ENCODE data around the gene FBXL7.

- TF ChIP-seq CTCF (IDR thresholded peaks at IDR 0.05; ENCODE audit: low read depth, low read length, missing input control) (no peak), ZBTB33 (IDR thresholded peaks at IDR 0.05) (no peak), RXRA (IDR thresholded peaks at IDR 0.05) (no peak), SP1 (IDR thresholded peaks at IDR 0.05) (no peak), ATF3 (IDR thresholded peaks at IDR 0.05) (no peak), REST (IDR thresholded peaks at IDR 0.05) (no peak), MAX (IDR thresholded peaks at IDR 0.05) (no peak), RAD21 (IDR thresholded peaks at IDR 0.05) (no peak), EGR1 (IDR thresholded peaks at IDR 0.05; ENCODE audit: low read depth in 2 of 2) (no peak)
Measured at GRCh38 chr5:15570491-15570890, 70.5 kb downstream of the FBXL7 start.

Data from liver (tissue), 3 donors.